Activated CD8-positive, alpha-beta T cell treated with anti-CD3 and anti-CD28 coated beads for 36 hours (primary cell): ENCODE measurements around the gene TAS2R9. TPM values are rescaled to one million over a fixed set of nuclear protein-coding genes. Genes with fewer than 3 reads are reported as not detected.

ENCODE experiments used
- ATAC-seq: fragments of 200-7000 bp; cut with Tn5 transposase; one replicate; pipeline ENCODE4 v1.10.0; 2021; ENCODE audit warnings: mild to moderate bottlenecking, moderate library complexity
- CTCF ChIA-PET: fragments of 350-600 bp; sonication (Branson Sonifier 250); formaldehyde crosslinking; loops from one replicate; lab custom pipeline; 2021; ENCODE audit warnings: antibody characterized with exemption; lab: Charles Lee
- POLR2A ChIA-PET: fragments of 350-600 bp; sonication (Branson Sonifier 250); formaldehyde crosslinking; loops from one replicate; lab custom pipeline; 2021; ENCODE audit warnings: antibody characterized with exemption; lab: Charles Lee
- DNase-seq: peaks from one replicate; pipeline ENCODE4 v3.0.0-alpha.2; 2020
- H3K27ac Mint-ChIP-seq: one replicate; pipeline ENCODE4 v1.8.0; 2021; ENCODE audit warnings: mild to moderate bottlenecking, mixed read lengths
- H3K27me3 Mint-ChIP-seq: one replicate; pipeline ENCODE4 v1.8.0; 2021; ENCODE audit warnings: mixed read lengths
- H3K36me3 Mint-ChIP-seq: one replicate; pipeline ENCODE4 v1.8.0; 2021; ENCODE audit warnings: low read depth, mixed read lengths
- H3K4me1 Mint-ChIP-seq: one replicate; pipeline ENCODE4 v1.8.0; 2021; ENCODE audit warnings: low read depth, mixed read lengths
- H3K4me3 Mint-ChIP-seq: one replicate; pipeline ENCODE4 v1.8.0; 2021; ENCODE audit warnings: mild to moderate bottlenecking, moderate library complexity, mixed read lengths
- H3K9me3 Mint-ChIP-seq: one replicate; pipeline ENCODE4 v1.8.0; 2021; ENCODE audit warnings: mixed read lengths
- intact Hi-C: fragments of 100-400 bp; cut with micrococcal nuclease; formaldehyde crosslinking; loops from one replicate; pipeline ENCODE4 v1.10.0; 2022
- total RNA-seq, 2 experiments: library from RNA; stranded (reverse); gene quantifications; one replicate each; pipeline ENCODE4 v1.2.3, GENCODE V29; 2021
- TF ChIP-seq, protein P1 (sequence below): fragments of 200-600 bp; IDR thresholded peaks from one replicate; pipeline ENCODE4 v1.8.0; 2022; ENCODE audit warnings: antibody characterized with exemption, mild to moderate bottlenecking

The TAS2R9 gene
- not detected for total RNA-seq

GRCh38 chr12:10810068-10810467 lies at the start of gene TAS2R9:
TAS2R9 (minus strand) TSS chr12:10810168; CDS start chr12:10810075, 93 bp downstream.
- TF ChIP-seq, protein P1, sequence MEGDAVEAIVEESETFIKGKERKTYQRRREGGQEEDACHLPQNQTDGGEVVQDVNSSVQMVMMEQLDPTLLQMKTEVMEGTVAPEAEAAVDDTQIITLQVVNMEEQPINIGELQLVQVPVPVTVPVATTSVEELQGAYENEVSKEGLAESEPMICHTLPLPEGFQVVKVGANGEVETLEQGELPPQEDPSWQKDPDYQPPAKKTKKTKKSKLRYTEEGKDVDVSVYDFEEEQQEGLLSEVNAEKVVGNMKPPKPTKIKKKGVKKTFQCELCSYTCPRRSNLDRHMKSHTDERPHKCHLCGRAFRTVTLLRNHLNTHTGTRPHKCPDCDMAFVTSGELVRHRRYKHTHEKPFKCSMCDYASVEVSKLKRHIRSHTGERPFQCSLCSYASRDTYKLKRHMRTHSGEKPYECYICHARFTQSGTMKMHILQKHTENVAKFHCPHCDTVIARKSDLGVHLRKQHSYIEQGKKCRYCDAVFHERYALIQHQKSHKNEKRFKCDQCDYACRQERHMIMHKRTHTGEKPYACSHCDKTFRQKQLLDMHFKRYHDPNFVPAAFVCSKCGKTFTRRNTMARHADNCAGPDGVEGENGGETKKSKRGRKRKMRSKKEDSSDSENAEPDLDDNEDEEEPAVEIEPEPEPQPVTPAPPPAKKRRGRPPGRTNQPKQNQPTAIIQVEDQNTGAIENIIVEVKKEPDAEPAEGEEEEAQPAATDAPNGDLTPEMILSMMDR = no peak
- peaks cover 35% of the 10 kb centered on the region for H3K27me3 Mint-ChIP-seq
- ATAC-seq (no peak), DNase-seq (no peak)
- no peaks in the 10 kb centered on the region for H3K4me1 Mint-ChIP-seq
- CTCF ChIA-PET = interaction anchor here (2.6 kb wide), 1 partner anchor 390 kb away, joined by 7 read pairs; no protein-coding TSS in a partner anchor
- H3K27ac Mint-ChIP-seq = no peak within 1 kb of the TSS
- POLR2A ChIA-PET = no interaction called here
- no peaks in the 10 kb centered on the region for H3K36me3 Mint-ChIP-seq
- intact Hi-C loops = no loop called here
- H3K4me3 Mint-ChIP-seq = no peak within 1 kb of the TSS
- no peaks in the 10 kb centered on the region for H3K9me3 Mint-ChIP-seq

- Mint-ChIP-seq H3K27me3 (no peaks in the 10 kb centered on the region), H3K9me3 (peaks cover 28% of the 10 kb centered on the region), H3K27ac (no peak overlapping the region), H3K36me3 (peaks cover 45% of the 10 kb centered on the region), H3K4me3 (no peak overlapping the region), H3K4me1 (peaks cover 21% of the 10 kb centered on the region)
- no peak for ATAC-seq
- ChIA-PET POLR2A (no interaction called here), CTCF (no interaction called here)
- intact Hi-C loops = no loop called here
- TF ChIP-seq, protein P1 = no peak
- DNase-seq = no peak
These were observed 45.8 kb upstream of the TAS2R9 start for GRCh38 chr12:10855807-10856206.

DNA sequence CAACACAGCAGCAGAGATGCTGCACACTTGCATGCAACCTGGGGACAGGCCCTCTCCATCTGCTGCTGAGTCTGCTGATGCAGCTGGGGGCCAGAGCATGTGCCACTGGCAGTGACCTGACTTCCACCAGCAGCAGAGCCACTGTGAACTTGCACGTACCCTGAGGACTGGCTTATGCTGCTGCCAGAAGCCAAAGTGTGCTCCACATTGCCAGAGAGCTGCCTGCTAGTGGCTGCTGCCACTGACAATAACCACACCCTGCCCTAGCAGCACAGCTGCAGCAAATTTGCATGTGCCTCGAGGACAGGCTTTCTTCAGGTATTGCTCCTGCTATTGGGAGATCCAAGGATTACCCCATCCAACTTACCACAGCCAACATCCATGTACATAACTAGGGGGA lies 43.8 kb upstream of the TAS2R9 start:
- POLR2A ChIA-PET = no interaction called here
- peaks cover 35% of the 10 kb centered on the region for H3K4me1 Mint-ChIP-seq

GRCh38 chr12:10851243-10851858 lies 41.4 kb upstream of the TAS2R9 start:
- TF ChIP-seq, protein P1 = no peak
- Mint-ChIP-seq H3K9me3 (peaks cover 6% of the 10 kb centered on the region), H3K4me1 (peaks cover 35% of the 10 kb centered on the region), H3K36me3 (peaks cover 21% of the 10 kb centered on the region), H3K27me3 (no peaks in the 10 kb centered on the region), H3K4me3 (no peak overlapping the region), H3K27ac (no peak overlapping the region)
- no peak for DNase-seq
- intact Hi-C loops = no loop called here
- peak; percentile 27 for ATAC-seq
- ChIA-PET POLR2A (interaction anchor here (1.3 kb wide), 1 partner anchor 8 kb away, joined by 3 read pairs; no protein-coding TSS in a partner anchor), CTCF (interaction anchor here (1.5 kb wide), 1 partner anchor 11 kb away, joined by 3 read pairs; no protein-coding TSS in a partner anchor)

More for the DNA sequence above, 43.8 kb upstream of the TAS2R9 start:
- Mint-ChIP-seq H3K27me3 (no peaks in the 10 kb centered on the region), H3K36me3 (peaks cover 34% of the 10 kb centered on the region), H3K9me3 (peaks cover 25% of the 10 kb centered on the region), H3K27ac (no peak overlapping the region), H3K4me3 (no peak overlapping the region)
- CTCF ChIA-PET = interaction anchor here (1.3 kb wide), 1 partner anchor 346 kb away, joined by 3 read pairs; no protein-coding TSS in a partner anchor
- ATAC-seq (no peak), DNase-seq (no peak)
- TF ChIP-seq, protein P1 = no peak
- intact Hi-C loops = no loop called here

DNA sequence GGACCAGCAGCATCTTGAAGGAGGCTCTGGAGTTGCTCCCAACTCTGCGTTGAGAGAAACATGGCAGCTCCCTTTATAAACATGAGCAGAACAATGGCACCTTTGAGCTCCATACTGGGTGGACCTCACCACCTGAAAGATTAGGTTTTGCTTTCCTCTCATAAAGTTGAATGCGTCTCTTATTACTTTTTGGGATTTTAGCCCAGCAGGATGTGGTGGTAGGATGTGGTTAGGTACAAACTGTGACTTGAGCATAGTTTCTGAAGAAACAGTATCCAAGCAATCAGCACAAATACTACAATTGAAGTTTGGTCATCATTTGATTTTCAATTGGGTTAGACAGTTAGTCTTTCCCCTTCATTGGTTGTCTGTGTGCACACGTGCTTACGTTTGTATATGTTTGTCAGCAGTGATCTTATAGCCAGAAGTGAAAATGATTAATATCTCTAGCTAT lies 39.5 kb upstream of the TAS2R9 start, which contains the start of gene PRR4:
Gene PRR4 (minus strand): TSS at position 51 of the 454 bp plus-strand sequence. CDS start 38 bp downstream, at position 13.
- DNase-seq (peak; percentile 52), ATAC-seq (peak; percentile 68)
- no peaks in the 10 kb centered on the region for H3K27me3 Mint-ChIP-seq
- ChIA-PET POLR2A (no interaction called here), CTCF (interaction anchor here (1.0 kb wide), 1 partner anchor 99 kb away, joined by 4 read pairs; no protein-coding TSS in a partner anchor)
- no peak within 1 kb of the TSS for H3K4me3 Mint-ChIP-seq
- intact Hi-C loops = no loop called here
- H3K36me3 Mint-ChIP-seq = peaks cover 11% of the 10 kb centered on the region
- TF ChIP-seq, protein P1 = no peak
- peaks cover 35% of the 10 kb centered on the region for H3K4me1 Mint-ChIP-seq
- H3K9me3 Mint-ChIP-seq = no peaks in the 10 kb centered on the region
- no peak within 1 kb of the TSS for H3K27ac Mint-ChIP-seq
